ENCODE data around the gene DNAJC6. TPM values are rescaled to one million over a fixed set of nuclear protein-coding genes. Genes with fewer than 3 reads are reported as not detected.

The DNAJC6 gene
- total and polyA plus RNA-seq, 10 donors = 0.20 to 9.7 (median 5.7) TPM

GRCh38 chr1:65276197-65276939 lies 33.0 kb upstream of the DNAJC6 start:
- 45 to 76% (median 66%) methylated on average over 1 of the region's 1 CpG for WGBS, 5 donors

GRCh38 chr1:65277605-65278347 lies 31.6 kb upstream of the DNAJC6 start:
- TF ChIP-seq POLR2AphosphoS5 (IDR thresholded peaks at IDR 0.05) (no peak), CTCF (IDR thresholded peaks at IDR 0.05 in 8 of 11, conservative IDR thresholded peaks at IDR 0.05 in 3 of 11) (no peak), POLR2A (IDR thresholded peaks at IDR 0.05) (no peak)
- Histone ChIP-seq H3K4me3 (no peak overlapping the region), H3K27ac (no peak overlapping the region), H3K36me3 (no peaks in the 10 kb centered on the region), H3K4me1 (peaks cover 0 to 11% (median 0%) of the 10 kb centered on the region in 6 donors), H3K27me3 (replicated peaks in 1 of 7) (no peaks in the 10 kb centered on the region), H3K9me3 (no peaks in the 10 kb centered on the region)
- intact Hi-C loops (cut with DNase I; ENCODE audit: low total_unique reads) = no loop called here
- WGBS, 5 donors = 68 to 81% (median 78%) methylated on average over 10 of the region's 10 CpGs
- DNase-seq = no peak

More at GRCh38 chr1:65276197-65276939, 33.0 kb upstream of the DNAJC6 start:
- no peaks in the 10 kb centered on the region for H3K27me3 ChIP-seq (replicated peaks in 1 of 7)
- DNase-seq = no peak
- peaks cover 0 to 11% (median 0%) of the 10 kb centered on the region in 6 donors for H3K4me1 ChIP-seq
- intact Hi-C loops (cut with DNase I; ENCODE audit: low total_unique reads) = no loop called here
- no peak overlapping the region for H3K4me3 ChIP-seq
- TF ChIP-seq POLR2A (IDR thresholded peaks at IDR 0.05) (no peak), CTCF (IDR thresholded peaks at IDR 0.05 in 8 of 11, conservative IDR thresholded peaks at IDR 0.05 in 3 of 11) (no peak), POLR2AphosphoS5 (IDR thresholded peaks at IDR 0.05) (no peak)
- H3K27ac ChIP-seq = no peak overlapping the region
- H3K9me3 ChIP-seq = no peaks in the 10 kb centered on the region
- H3K36me3 ChIP-seq = no peaks in the 10 kb centered on the region

- intact Hi-C loops (cut with DNase I; ENCODE audit: low total_unique reads) = no loop called here
- Histone ChIP-seq H3K27ac (no peak overlapping the region), H3K27me3 (replicated peaks in 1 of 7) (no peaks in the 10 kb centered on the region), H3K9me3 (no peaks in the 10 kb centered on the region), H3K36me3 (no peaks in the 10 kb centered on the region), H3K4me3 (no peak overlapping the region), H3K4me1 (peaks cover 0 to 11% (median 0%) of the 10 kb centered on the region in 6 donors)
- DNase-seq = no peak
- 50 to 79% (median 73%) methylated on average over 5 of the region's 5 CpGs for WGBS, 5 donors
- TF ChIP-seq CTCF (IDR thresholded peaks at IDR 0.05 in 8 of 11, conservative IDR thresholded peaks at IDR 0.05 in 3 of 11) (no peak), POLR2AphosphoS5 (IDR thresholded peaks at IDR 0.05) (no peak), POLR2A (IDR thresholded peaks at IDR 0.05) (no peak)
Observed at GRCh38 chr1:65278376-65279069, 30.8 kb upstream of the DNAJC6 start.

Measured in spleen (tissue), 11 donors.